Neural crest cell (in vitro differentiated cells): ENCODE results near the gene NCAPG. TPM values are rescaled to one million over a fixed set of nuclear protein-coding genes. Genes with fewer than 3 reads are reported as not detected.

Experiments used
- DNase-seq: peaks from one replicate; pipeline ENCODE4 v3.0.0; 2021; ENCODE audit warnings: low read depth, mixed read lengths, low spot score
- H3K27ac Mint-ChIP-seq: one replicate; pipeline ENCODE4 v1.8.0; 2021; ENCODE audit warnings: mild to moderate bottlenecking, mixed read lengths; ENCODE audit not compliant: unreplicated experiment
- H3K27me3 Mint-ChIP-seq: 2 replicates; pipeline ENCODE4 v1.8.0; 2021; ENCODE audit warnings: low read depth, mild to moderate bottlenecking, mixed read lengths
- H3K36me3 Mint-ChIP-seq: 2 replicates; pipeline ENCODE4 v1.8.0; 2021; ENCODE audit warnings: low read depth, mild to moderate bottlenecking, mixed read lengths
- H3K4me1 Mint-ChIP-seq: 2 replicates; pipeline ENCODE4 v1.8.0; 2021; ENCODE audit warnings: mixed read lengths
- H3K4me3 Mint-ChIP-seq: one replicate; pipeline ENCODE4 v1.8.0; 2021; ENCODE audit warnings: mild to moderate bottlenecking, mixed read lengths
- H3K9me3 Mint-ChIP-seq: 2 replicates; pipeline ENCODE4 v1.8.0; 2021; ENCODE audit warnings: mixed read lengths
- CTCF ChIP-seq: fragments of 200-600 bp; sonication (generic); conservative IDR thresholded peaks from 2 replicates; pipeline ENCODE4 v1.5.0; 2021; ENCODE audit warnings: antibody characterized with exemption, mild to moderate bottlenecking
- long read RNA-seq: library from polyadenylated mRNA; unstranded; transcript quantifications from one replicate; pipeline ENCODE4 v2.0.0, GENCODE V29; 2020
- total RNA-seq: library from RNA; stranded (reverse); gene quantifications from 2 replicates; pipeline ENCODE4 v1.2.1, GENCODE V29; 2021

The NCAPG gene
- 75.8 and 79.6 TPM in 2 replicates for total RNA-seq
- long read RNA-seq, full-length matches to known transcripts, result 125 of 534 reads
- long read RNA-seq, partial matches to known transcripts, result 351 of 534 reads
- long read RNA-seq, other reads (novel, unspliced or antisense), result 58 of 534 reads

GRCh38 chr4:17810260-17811077, at the start of gene NCAPG, which contains the start of gene DCAF16:
Gene NCAPG, plus strand, starts transcription at chr4:17810979. Its CDS starts 99 bp downstream, at chr4:17811078.
Gene DCAF16, minus strand, starts transcription at chr4:17810757. Its CDS starts 6,616 bp downstream, at chr4:17804141.
- DNase-seq, result peak; percentile 99
- Mint-ChIP-seq H3K4me1 (peaks cover 54% of the 10 kb centered on the region), H3K27ac (peak within 1 kb of the TSS; percentile 99), H3K4me3 (peak within 1 kb of the TSS; percentile 97), H3K27me3 (no peaks in the 10 kb centered on the region), H3K36me3 (peaks cover 6% of the 10 kb centered on the region), H3K9me3 (no peaks in the 10 kb centered on the region)
- no peak for TF ChIP-seq CTCF

GRCh38 chr4:17761062-17761461, 49.7 kb upstream of the NCAPG start:
- Mint-ChIP-seq H3K4me1 (peaks cover 23% of the 10 kb centered on the region), H3K27me3 (peaks cover 12% of the 10 kb centered on the region), H3K27ac (no peak overlapping the region), H3K36me3 (no peaks in the 10 kb centered on the region), H3K4me3 (no peak overlapping the region), H3K9me3 (peaks cover under 1% of the 10 kb centered on the region)
- no peak for TF ChIP-seq CTCF
- no peak for DNase-seq

GRCh38 chr4:17762726-17763125, 48.1 kb upstream of the NCAPG start:
- Mint-ChIP-seq H3K4me1 (peaks cover 23% of the 10 kb centered on the region), H3K9me3 (peaks cover 4% of the 10 kb centered on the region), H3K27me3 (peaks cover 4% of the 10 kb centered on the region), H3K4me3 (no peak overlapping the region), H3K27ac (no peak overlapping the region), H3K36me3 (no peaks in the 10 kb centered on the region)
- DNase-seq, result no peak
- TF ChIP-seq CTCF, result no peak

GRCh38 chr4:17763416-17763815, 47.4 kb upstream of the NCAPG start:
- H3K9me3 Mint-ChIP-seq, result peaks cover 4% of the 10 kb centered on the region
- no peaks in the 10 kb centered on the region for H3K27me3 Mint-ChIP-seq
- peak overlapping the region; percentile 16 for H3K27ac Mint-ChIP-seq
- H3K4me1 Mint-ChIP-seq, result peaks cover 21% of the 10 kb centered on the region
- DNase-seq, result no peak
- no peaks in the 10 kb centered on the region for H3K36me3 Mint-ChIP-seq
- H3K4me3 Mint-ChIP-seq, result no peak overlapping the region
- TF ChIP-seq CTCF, result no peak

GRCh38 chr4:17763931-17764330, 46.8 kb upstream of the NCAPG start:
- H3K27me3 Mint-ChIP-seq, result no peaks in the 10 kb centered on the region
- no peaks in the 10 kb centered on the region for H3K36me3 Mint-ChIP-seq
- no peak overlapping the region for H3K27ac Mint-ChIP-seq
- DNase-seq, result no peak
- peaks cover 16% of the 10 kb centered on the region for H3K4me1 Mint-ChIP-seq
- TF ChIP-seq CTCF, result no peak
- peaks cover 4% of the 10 kb centered on the region for H3K9me3 Mint-ChIP-seq
- no peak overlapping the region for H3K4me3 Mint-ChIP-seq
